Activated T-cell treated with anti-CD3 and anti-CD28 coated beads, Interleukin-2, amount 50 U/mL, for 72 hours (primary cell): ENCODE results near the gene APLP2. TPM values are rescaled to one million over a fixed set of nuclear protein-coding genes. Genes with fewer than 3 reads are reported as not detected.

Experiments
- ATAC-seq, 2 donors: fragments of 150-1000 bp; cut with Tn5 transposase; replicated peaks in 1 of 2; 2 replicates each; pipeline ENCODE4 v1.10.0; 2021; ENCODE audit warnings: moderate library complexity in 2 of 2, mild to moderate bottlenecking in 1 of 2
- DNase-seq, 2 donors: peaks; one replicate each; pipeline ENCODE4 v3.0.0; 2021 to 2022; ENCODE audit warnings: mixed read lengths in 1 of 2
- H3K27ac Mint-ChIP-seq: one replicate; pipeline ENCODE4 v1.8.0; 2022; ENCODE audit warnings: mild to moderate bottlenecking, moderate library complexity, mixed read lengths
- H3K27me3 Mint-ChIP-seq: one replicate; pipeline ENCODE4 v1.8.0; 2022; ENCODE audit warnings: low read depth, mixed read lengths
- H3K36me3 Mint-ChIP-seq, 2 donors: one replicate each; pipeline ENCODE4 v1.8.0; 2022; ENCODE audit warnings: mixed read lengths in 2 of 2, mild to moderate bottlenecking in 1 of 2; ENCODE audit not compliant: insufficient read depth in 2 of 2
- H3K4me1 Mint-ChIP-seq: one replicate; pipeline ENCODE4 v1.8.0; 2022; ENCODE audit warnings: low read depth, mixed read lengths
- H3K4me3 Mint-ChIP-seq, 2 donors: one replicate each; pipeline ENCODE4 v1.8.0; 2022; ENCODE audit warnings: mild to moderate bottlenecking in 2 of 2, mixed read lengths in 2 of 2, moderate library complexity in 2 of 2
- H3K9me3 Mint-ChIP-seq, 2 donors: one replicate each; pipeline ENCODE4 v1.8.0; 2022; ENCODE audit warnings: mixed read lengths in 2 of 2
- total RNA-seq, 2 donors: library from RNA; stranded (reverse); gene quantifications; one replicate each; pipeline ENCODE4 v1.2.3, GENCODE V29; 2022

The APLP2 gene
- total RNA-seq, 2 donors from 2014 or later: 37.8 to 44.2 TPM

GRCh38 chr11:130118165-130118564 lies 48.5 kb downstream of the APLP2 start:
- DNase-seq: no peak
- no peak overlapping the region for H3K27ac Mint-ChIP-seq
- H3K4me3 Mint-ChIP-seq: no peak overlapping the region
- peak; percentile 14 to 25 for ATAC-seq
- H3K36me3 Mint-ChIP-seq: peaks cover 4 to 12% of the 10 kb centered on the region in 2 donors
- H3K9me3 Mint-ChIP-seq: no peaks in the 10 kb centered on the region
- peaks cover 35% of the 10 kb centered on the region for H3K27me3 Mint-ChIP-seq
- peaks cover 52% of the 10 kb centered on the region for H3K4me1 Mint-ChIP-seq

- H3K27me3 Mint-ChIP-seq: peaks cover 35% of the 10 kb centered on the region
- H3K9me3 Mint-ChIP-seq: no peaks in the 10 kb centered on the region
- DNase-seq: peak; percentile 6 to 30
- peaks cover 53% of the 10 kb centered on the region for H3K4me1 Mint-ChIP-seq
- H3K36me3 Mint-ChIP-seq: peaks cover 6 to 16% of the 10 kb centered on the region in 2 donors
- no peak overlapping the region for H3K27ac Mint-ChIP-seq
- H3K4me3 Mint-ChIP-seq: peak overlapping the region in 1 of 2 donors; percentile 35
- peak; percentile 32 to 43 for ATAC-seq
Observed at GRCh38 chr11:130118636-130119387, 49.1 kb downstream of the APLP2 start.

GRCh38 chr11:130120045-130120444 lies 50.4 kb downstream of the APLP2 start:
- H3K9me3 Mint-ChIP-seq: no peaks in the 10 kb centered on the region

GRCh38 chr11:130121445-130121978 lies 51.8 kb downstream of the APLP2 start:
- DNase-seq (peak; percentile 30 to 54), ATAC-seq (peak; percentile 85 to 89)
- no peaks in the 10 kb centered on the region for H3K9me3 Mint-ChIP-seq
- H3K27me3 Mint-ChIP-seq: peaks cover 28% of the 10 kb centered on the region
- H3K36me3 Mint-ChIP-seq: peaks cover 6 to 16% of the 10 kb centered on the region in 2 donors
- peaks cover 56% of the 10 kb centered on the region for H3K4me1 Mint-ChIP-seq
- no peak overlapping the region for H3K4me3 Mint-ChIP-seq
- no peak overlapping the region for H3K27ac Mint-ChIP-seq

More at GRCh38 chr11:130120045-130120444, 50.4 kb downstream of the APLP2 start:
- ATAC-seq (no peak), DNase-seq (no peak)
- H3K36me3 Mint-ChIP-seq: peaks cover 6 to 18% of the 10 kb centered on the region in 2 donors
- no peak overlapping the region for H3K4me3 Mint-ChIP-seq
- peaks cover 56% of the 10 kb centered on the region for H3K4me1 Mint-ChIP-seq
- H3K27me3 Mint-ChIP-seq: peaks cover 35% of the 10 kb centered on the region
- no peak overlapping the region for H3K27ac Mint-ChIP-seq

GRCh38 chr11:130122141-130122575 lies 52.5 kb downstream of the APLP2 start:
- H3K4me1 Mint-ChIP-seq: peaks cover 56% of the 10 kb centered on the region
- peaks cover 6 to 16% of the 10 kb centered on the region in 2 donors for H3K36me3 Mint-ChIP-seq
- ATAC-seq (peak; percentile 77 to 83), DNase-seq (peak; percentile 45 to 65)
- no peak overlapping the region for H3K4me3 Mint-ChIP-seq
- no peak overlapping the region for H3K27ac Mint-ChIP-seq
- no peaks in the 10 kb centered on the region for H3K9me3 Mint-ChIP-seq
- H3K27me3 Mint-ChIP-seq: peaks cover 28% of the 10 kb centered on the region

- Mint-ChIP-seq H3K36me3 (peaks cover 6 to 16% of the 10 kb centered on the region in 2 donors), H3K27ac (no peak overlapping the region), H3K9me3 (no peaks in the 10 kb centered on the region), H3K4me1 (peaks cover 45% of the 10 kb centered on the region), H3K27me3 (peaks cover 28% of the 10 kb centered on the region), H3K4me3 (no peak overlapping the region)
- DNase-seq: no peak
- ATAC-seq: no peak
Observed at GRCh38 chr11:130123414-130124040, 53.8 kb downstream of the APLP2 start.

- peaks cover 26% of the 10 kb centered on the region for H3K27me3 Mint-ChIP-seq
- no peak overlapping the region for H3K4me3 Mint-ChIP-seq
- H3K9me3 Mint-ChIP-seq: no peaks in the 10 kb centered on the region
- ATAC-seq: no peak
- DNase-seq: no peak
- H3K36me3 Mint-ChIP-seq: peaks cover 6 to 16% of the 10 kb centered on the region in 2 donors
- H3K4me1 Mint-ChIP-seq: peaks cover 39% of the 10 kb centered on the region
- no peak overlapping the region for H3K27ac Mint-ChIP-seq
Observed at GRCh38 chr11:130124096-130124495, 54.4 kb downstream of the APLP2 start.

- Mint-ChIP-seq H3K9me3 (no peaks in the 10 kb centered on the region), H3K27me3 (peaks cover 10% of the 10 kb centered on the region), H3K27ac (no peak overlapping the region), H3K36me3 (peaks cover 6 to 16% of the 10 kb centered on the region in 2 donors), H3K4me3 (no peak overlapping the region), H3K4me1 (peaks cover 25% of the 10 kb centered on the region)
- no peak for ATAC-seq
- DNase-seq: no peak
Observed at GRCh38 chr11:130125638-130126037, 55.9 kb downstream of the APLP2 start.

GRCh38 chr11:130126516-130126915 lies 56.8 kb downstream of the APLP2 start:
- Mint-ChIP-seq H3K27ac (no peak overlapping the region), H3K4me3 (no peak overlapping the region), H3K36me3 (peaks cover 6 to 16% of the 10 kb centered on the region in 2 donors), H3K27me3 (peaks cover 2% of the 10 kb centered on the region), H3K4me1 (peaks cover 17% of the 10 kb centered on the region), H3K9me3 (no peaks in the 10 kb centered on the region)
- DNase-seq (no peak), ATAC-seq (no peak)

- Mint-ChIP-seq H3K36me3 (peaks cover 3 to 14% of the 10 kb centered on the region in 2 donors), H3K4me1 (peaks cover 7% of the 10 kb centered on the region), H3K27me3 (no peaks in the 10 kb centered on the region), H3K4me3 (no peak overlapping the region), H3K9me3 (no peaks in the 10 kb centered on the region), H3K27ac (no peak overlapping the region)
- DNase-seq (no peak), ATAC-seq (no peak)
Observed at GRCh38 chr11:130127509-130127908, 57.8 kb downstream of the APLP2 start.

- no peak overlapping the region for H3K4me3 Mint-ChIP-seq
- H3K27me3 Mint-ChIP-seq: no peaks in the 10 kb centered on the region
- DNase-seq: no peak
- ATAC-seq: no peak
- peaks cover 4% of the 10 kb centered on the region for H3K4me1 Mint-ChIP-seq
- H3K36me3 Mint-ChIP-seq: peaks cover 2 to 5% of the 10 kb centered on the region in 2 donors
- H3K27ac Mint-ChIP-seq: no peak overlapping the region
- H3K9me3 Mint-ChIP-seq: no peaks in the 10 kb centered on the region
Observed at GRCh38 chr11:130128626-130129025, 58.9 kb downstream of the APLP2 start.

GRCh38 chr11:130129922-130130321 lies 60.2 kb downstream of the APLP2 start:
- H3K4me1 Mint-ChIP-seq: no peaks in the 10 kb centered on the region
- DNase-seq (no peak), ATAC-seq (no peak)
- H3K9me3 Mint-ChIP-seq: no peaks in the 10 kb centered on the region
- peaks cover 0 to 4% of the 10 kb centered on the region in 2 donors for H3K36me3 Mint-ChIP-seq
- H3K4me3 Mint-ChIP-seq: no peak overlapping the region
- no peak overlapping the region for H3K27ac Mint-ChIP-seq
- no peaks in the 10 kb centered on the region for H3K27me3 Mint-ChIP-seq
